Liver (tissue), 2 donors: ENCODE results near the gene CLPTM1L.

ENCODE experiments used
- TF ChIP-seq, protein P1 (sequence below): fragments of 150-350 bp; IDR thresholded peaks from 2 replicates; pipeline ENCODE4 v1.5.1; 2017; ENCODE audit warnings: improper control_type of control experiment, low read depth, low read length; ENCODE audit not compliant: missing input control
- TF ChIP-seq, protein P2 (sequence below): IDR thresholded peaks from 2 replicates; pipeline ENCODE4 v1.6.1; 2016; ENCODE audit warnings: antibody characterized with exemption
- donor health status: healthy.

GRCh38 chr5:1349246-1349645 is 4.3 kb upstream of the CLPTM1L start:
- TF ChIP-seq, protein P1, sequence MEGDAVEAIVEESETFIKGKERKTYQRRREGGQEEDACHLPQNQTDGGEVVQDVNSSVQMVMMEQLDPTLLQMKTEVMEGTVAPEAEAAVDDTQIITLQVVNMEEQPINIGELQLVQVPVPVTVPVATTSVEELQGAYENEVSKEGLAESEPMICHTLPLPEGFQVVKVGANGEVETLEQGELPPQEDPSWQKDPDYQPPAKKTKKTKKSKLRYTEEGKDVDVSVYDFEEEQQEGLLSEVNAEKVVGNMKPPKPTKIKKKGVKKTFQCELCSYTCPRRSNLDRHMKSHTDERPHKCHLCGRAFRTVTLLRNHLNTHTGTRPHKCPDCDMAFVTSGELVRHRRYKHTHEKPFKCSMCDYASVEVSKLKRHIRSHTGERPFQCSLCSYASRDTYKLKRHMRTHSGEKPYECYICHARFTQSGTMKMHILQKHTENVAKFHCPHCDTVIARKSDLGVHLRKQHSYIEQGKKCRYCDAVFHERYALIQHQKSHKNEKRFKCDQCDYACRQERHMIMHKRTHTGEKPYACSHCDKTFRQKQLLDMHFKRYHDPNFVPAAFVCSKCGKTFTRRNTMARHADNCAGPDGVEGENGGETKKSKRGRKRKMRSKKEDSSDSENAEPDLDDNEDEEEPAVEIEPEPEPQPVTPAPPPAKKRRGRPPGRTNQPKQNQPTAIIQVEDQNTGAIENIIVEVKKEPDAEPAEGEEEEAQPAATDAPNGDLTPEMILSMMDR = no peak
- TF ChIP-seq, protein P2, sequence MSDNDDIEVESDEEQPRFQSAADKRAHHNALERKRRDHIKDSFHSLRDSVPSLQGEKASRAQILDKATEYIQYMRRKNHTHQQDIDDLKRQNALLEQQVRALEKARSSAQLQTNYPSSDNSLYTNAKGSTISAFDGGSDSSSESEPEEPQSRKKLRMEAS = no peak
